ENCODE data around the gene PMAIP1. TPM values are rescaled to one million over a fixed set of nuclear protein-coding genes. Genes with fewer than 3 reads are reported as not detected.
A peak's percentile ranks its signal among the peaks of the same experiment; 100 is the strongest.

PMAIP1 gene
- total RNA-seq, 6 experiments from 2014 or later: 4.6 to 10.1 (median 5.9) TPM

GRCh38 chr18:59910967-59911366 lies 11.2 kb downstream of the PMAIP1 start:
- no peaks in the 10 kb centered on the region for H3K9me3 Mint-ChIP-seq
- H3K4me3 Mint-ChIP-seq: peak overlapping the region; percentile 16; the same call in 1 of the 2 replicates
- peaks cover 75% of the 10 kb centered on the region for H3K4me1 Mint-ChIP-seq (ENCODE audit: low read depth)
- H3K27me3 Mint-ChIP-seq (ENCODE audit: insufficient read depth): no peaks in the 10 kb centered on the region; the same call in 1 of the 2 replicates
- H3K27ac Mint-ChIP-seq: peak overlapping the region; percentile 47
- DNase-seq: peak; percentile 29
- TF ChIP-seq CTCF (IDR thresholded peaks at IDR 0.05): no peak
- H3K36me3 Mint-ChIP-seq (ENCODE audit: low read depth): no peaks in the 10 kb centered on the region; the same call in 1 of the 2 replicates

GRCh38 chr18:59911600-59911999 lies 11.8 kb downstream of the PMAIP1 start:
- H3K27ac Mint-ChIP-seq: peak overlapping the region; percentile 16; the same call in 1 of the 2 replicates
- no peak overlapping the region for H3K4me3 Mint-ChIP-seq
- no peak for TF ChIP-seq CTCF (IDR thresholded peaks at IDR 0.05)
- DNase-seq: no peak
- H3K9me3 Mint-ChIP-seq: no peaks in the 10 kb centered on the region
- peaks cover 71% of the 10 kb centered on the region for H3K4me1 Mint-ChIP-seq (ENCODE audit: low read depth)
- no peaks in the 10 kb centered on the region; the same call in 1 of the 2 replicates for H3K27me3 Mint-ChIP-seq (ENCODE audit: insufficient read depth)
- no peaks in the 10 kb centered on the region; the same call in 1 of the 2 replicates for H3K36me3 Mint-ChIP-seq (ENCODE audit: low read depth)

- Mint-ChIP-seq H3K27ac (peak overlapping the region; percentile 16; the same call in 1 of the 2 replicates), H3K9me3 (no peaks in the 10 kb centered on the region), H3K36me3 (ENCODE audit: low read depth) (no peaks in the 10 kb centered on the region; the same call in 1 of the 2 replicates), H3K4me3 (no peak overlapping the region), H3K27me3 (ENCODE audit: insufficient read depth) (no peaks in the 10 kb centered on the region; the same call in 1 of the 2 replicates), H3K4me1 (ENCODE audit: low read depth) (peaks cover 67% of the 10 kb centered on the region)
- no peak for DNase-seq
- no peak for TF ChIP-seq CTCF (IDR thresholded peaks at IDR 0.05)
These were observed 12.3 kb downstream of the PMAIP1 start for GRCh38 chr18:59912007-59912550.

GRCh38 chr18:59915606-59916005 lies 15.8 kb downstream of the PMAIP1 start:
- Mint-ChIP-seq H3K4me3 (no peak overlapping the region), H3K9me3 (no peaks in the 10 kb centered on the region), H3K4me1 (ENCODE audit: low read depth) (peaks cover 59% of the 10 kb centered on the region), H3K27me3 (ENCODE audit: insufficient read depth) (no peaks in the 10 kb centered on the region; the same call in 1 of the 2 replicates), H3K27ac (peak overlapping the region; percentile 37), H3K36me3 (ENCODE audit: low read depth) (no peaks in the 10 kb centered on the region; the same call in 1 of the 2 replicates)
- DNase-seq: no peak
- no peak for TF ChIP-seq CTCF (IDR thresholded peaks at IDR 0.05)

- Mint-ChIP-seq H3K9me3 (no peaks in the 10 kb centered on the region), H3K4me3 (no peak overlapping the region), H3K27ac (no peak overlapping the region), H3K27me3 (ENCODE audit: insufficient read depth) (peaks cover 2% of the 10 kb centered on the region), H3K4me1 (ENCODE audit: low read depth) (peaks cover 48% of the 10 kb centered on the region), H3K36me3 (ENCODE audit: low read depth) (no peaks in the 10 kb centered on the region; the same call in 1 of the 2 replicates)
- DNase-seq: no peak
- no peak for TF ChIP-seq CTCF (IDR thresholded peaks at IDR 0.05)
These were observed 16.9 kb downstream of the PMAIP1 start for GRCh38 chr18:59916746-59917145.
